NCI-H2196 (cell line): ENCODE data around the gene MYRIP.
"Not testable (repeated sequence)": the region's sequence is repeated elsewhere in the genome, so short reads cannot be mapped to it uniquely, and the experiment has no call there.

Experiments used
- DNase-seq: peaks from one replicate; lab custom pipeline; 2025; ENCODE audit not compliant: unreplicated experiment; lab: John Stamatoyannopoulos, UW

Gene MYRIP

DNA sequence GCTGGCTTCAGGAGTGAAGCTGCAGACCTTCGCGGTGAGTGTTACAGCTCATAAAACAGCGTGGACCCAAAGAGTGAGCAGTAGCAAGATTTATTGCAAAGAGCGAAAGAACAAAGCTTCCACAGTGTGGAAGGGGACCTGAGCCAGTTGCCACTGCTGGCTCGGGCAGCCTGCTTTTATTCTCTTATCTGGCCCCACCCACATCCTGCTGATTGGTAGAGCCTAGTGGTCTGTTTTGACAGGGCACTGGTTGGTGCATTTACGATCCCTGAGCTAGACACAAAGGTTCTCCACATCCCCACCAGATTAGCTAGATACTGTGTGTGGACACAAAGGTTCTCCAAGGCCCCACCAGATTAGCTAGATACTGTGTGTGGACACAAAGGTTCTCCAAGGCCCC lies 267.7 kb downstream of the MYRIP start:
- not testable (repeated sequence) for DNase-seq

DNA sequence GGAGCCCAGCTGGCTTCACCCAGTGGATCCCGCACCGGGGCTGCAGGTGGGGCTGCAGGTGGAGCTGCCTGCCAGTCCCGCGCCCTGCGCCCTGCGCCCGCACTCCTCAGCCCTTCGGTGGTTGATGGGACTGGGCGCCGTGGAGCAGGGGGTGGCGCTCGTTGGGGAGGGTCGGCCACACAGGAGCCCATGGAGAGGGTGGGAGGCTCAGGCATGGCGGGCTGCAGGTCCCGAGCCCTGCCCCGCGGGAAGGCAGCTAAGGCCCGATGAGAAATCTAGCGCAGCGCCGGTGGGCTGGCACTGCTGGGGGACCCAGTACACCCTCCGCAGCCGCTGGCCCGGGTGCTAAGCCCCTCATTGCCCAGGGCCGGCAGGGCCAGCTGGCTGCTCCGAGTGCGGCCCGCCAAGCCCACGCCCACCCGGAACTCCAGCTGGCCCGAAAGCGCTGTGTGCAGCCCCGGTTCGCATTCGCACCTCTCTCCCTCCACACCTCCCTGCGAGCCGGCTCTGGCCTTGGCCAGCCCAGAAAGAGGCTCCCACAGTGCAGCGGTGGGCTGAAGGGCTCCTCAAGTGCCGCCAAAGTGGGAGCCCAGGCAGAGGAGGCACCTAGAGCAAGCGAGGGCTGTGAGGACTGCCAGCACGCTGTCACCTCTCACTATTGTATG lies 268.6 kb downstream of the MYRIP start:
- DNase-seq = not testable (repeated sequence)

DNA sequence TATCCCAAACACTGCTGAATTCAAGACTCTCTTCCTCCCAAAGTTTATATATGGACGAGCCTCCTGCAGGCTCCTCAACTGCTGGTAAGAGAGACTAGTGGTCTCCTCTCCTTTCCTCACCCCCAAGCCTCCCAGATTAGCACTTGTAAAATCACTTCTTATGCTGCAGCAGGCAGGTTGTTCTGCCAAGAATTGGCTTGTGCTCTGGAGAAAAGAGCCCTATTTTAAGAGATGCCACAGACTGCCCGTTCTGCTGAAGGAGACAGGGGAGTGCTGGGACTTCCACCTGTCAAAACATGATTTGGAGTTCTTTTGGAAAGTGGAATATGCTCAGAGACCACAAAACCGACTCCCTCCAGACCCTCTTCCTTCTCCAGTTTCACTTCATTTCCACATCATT lies 269.2 kb downstream of the MYRIP start:
- no peak for DNase-seq

DNA sequence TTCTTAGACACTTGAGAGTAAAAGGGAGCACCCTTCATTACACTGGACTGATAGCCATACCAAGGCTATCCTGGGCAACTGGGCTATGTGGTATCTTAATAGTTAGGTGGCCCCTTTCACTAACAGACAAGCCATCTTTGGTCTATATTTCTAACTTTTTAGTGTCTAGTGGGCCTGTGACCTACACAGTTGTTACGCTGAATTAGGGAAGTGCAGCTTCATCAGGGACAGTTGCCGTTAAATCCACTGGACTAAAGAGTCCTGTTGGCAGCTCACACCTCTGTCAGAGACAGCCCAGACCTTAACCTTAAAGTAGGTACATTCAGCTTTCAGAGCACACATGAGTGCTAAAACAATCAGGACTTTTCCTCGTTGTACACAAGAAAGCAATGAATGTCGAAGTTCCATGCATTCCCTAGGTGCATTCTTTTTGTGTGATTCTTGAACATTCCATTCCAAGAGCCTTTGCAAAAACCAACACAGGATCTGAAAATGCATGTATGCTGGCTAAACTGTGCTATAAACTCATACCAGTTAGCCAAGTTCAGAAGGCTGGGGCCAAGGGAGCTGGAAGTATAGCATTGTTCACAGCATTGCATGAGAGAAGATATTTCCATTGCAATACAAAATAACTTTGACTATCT lies 269.9 kb downstream of the MYRIP start:
- DNase-seq = no peak

DNA sequence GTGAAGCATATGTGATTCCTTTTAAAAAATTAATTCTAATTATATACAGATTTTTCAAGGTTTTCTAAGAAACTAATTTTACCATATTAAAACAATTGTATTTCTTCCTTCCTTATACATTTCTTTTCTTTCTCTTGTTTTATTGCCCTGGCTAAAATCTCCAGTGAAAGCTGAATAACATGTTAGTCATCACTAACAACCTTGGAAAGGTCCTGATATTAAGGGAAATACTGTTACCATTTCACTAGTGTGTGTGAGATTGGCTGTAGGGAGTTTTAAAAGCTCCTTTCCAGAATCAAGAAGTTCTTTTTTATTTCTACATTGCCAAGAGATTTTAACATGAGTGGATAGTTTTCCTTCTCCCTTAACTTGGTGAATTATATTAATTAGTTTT lies 270.4 kb downstream of the MYRIP start:
- DNase-seq = no peak

DNA sequence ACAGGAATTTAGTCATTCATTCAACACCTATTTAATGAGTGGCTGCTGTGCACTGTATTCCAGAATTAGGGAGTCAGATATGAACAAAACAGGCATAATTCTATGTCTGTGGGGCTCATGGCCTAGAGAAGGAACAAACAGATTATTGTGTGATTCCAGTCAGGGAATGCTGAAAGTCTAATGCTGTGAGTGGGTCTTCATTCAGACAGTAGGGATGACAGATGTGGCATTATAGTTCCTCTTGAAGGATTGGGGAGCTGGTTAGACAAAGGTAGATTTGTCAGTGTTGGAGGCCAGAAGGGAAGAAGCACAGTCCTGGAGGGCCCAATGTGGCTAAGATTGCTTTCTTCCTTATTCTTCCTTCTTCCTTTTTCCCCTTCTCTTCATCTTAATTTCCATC lies 273.7 kb downstream of the MYRIP start:
- no peak for DNase-seq

DNA sequence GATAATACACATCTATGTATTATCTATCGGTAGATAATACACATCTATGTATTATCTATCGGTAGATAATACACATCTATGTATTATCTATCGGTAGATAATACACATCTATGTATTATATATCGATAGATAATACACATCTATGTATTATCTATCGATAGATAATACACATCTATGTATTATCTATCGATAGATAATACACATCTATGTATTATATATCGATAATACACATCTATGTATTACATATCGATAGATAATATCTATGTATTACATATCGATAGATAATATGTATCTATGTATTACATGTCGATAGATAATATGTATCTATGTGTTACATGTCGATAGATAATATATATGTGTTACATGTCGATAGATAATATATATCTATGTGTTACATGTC lies 275.0 kb downstream of the MYRIP start:
- not testable (repeated sequence) for DNase-seq

DNA sequence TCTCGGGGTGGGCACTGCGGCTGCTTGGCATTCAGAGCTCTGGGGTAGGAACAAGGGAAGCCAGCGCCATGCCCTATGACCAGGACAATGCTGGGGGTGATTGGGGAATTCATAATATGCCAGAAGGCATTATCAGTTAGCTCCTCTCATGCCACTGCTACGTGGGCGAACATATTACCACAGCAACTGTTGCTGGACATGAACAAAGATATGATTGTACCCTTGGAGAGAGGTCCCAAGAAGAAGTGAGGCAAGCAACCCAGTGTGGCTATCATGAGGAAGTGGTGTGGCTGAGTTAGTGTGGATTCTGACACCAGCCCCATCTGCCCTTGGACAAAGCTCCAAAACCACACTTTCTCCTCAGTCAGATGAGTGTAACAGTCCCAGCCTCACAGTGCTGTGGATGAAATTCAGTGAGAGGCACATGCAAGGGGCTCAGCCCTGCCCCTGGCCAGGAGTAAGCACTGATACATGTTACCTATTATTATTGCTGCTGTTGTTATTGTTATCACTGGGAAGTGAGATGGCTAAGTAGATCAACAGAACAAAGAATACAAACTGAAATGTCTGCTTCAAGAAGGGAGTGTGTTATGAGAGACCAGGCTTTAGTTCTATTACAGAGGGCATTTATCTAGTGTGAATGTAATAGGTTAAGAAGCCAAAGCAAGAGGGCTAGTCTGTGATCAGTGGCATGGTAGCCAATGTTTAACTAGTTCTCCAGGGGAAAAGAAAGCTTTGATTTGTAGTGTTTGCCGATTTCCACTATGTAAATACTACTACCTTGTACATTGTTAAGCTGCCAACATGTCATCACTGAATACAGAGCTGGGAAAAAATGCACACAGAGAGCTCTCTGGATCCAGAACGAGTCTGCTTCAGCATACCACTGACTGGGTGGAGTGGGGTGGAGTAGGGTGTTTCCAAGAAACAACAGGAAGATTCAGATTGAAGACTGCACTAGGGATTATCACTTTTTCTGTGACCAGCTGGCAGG lies 277.8 kb downstream of the MYRIP start:
- peak; percentile 47 for DNase-seq

DNA sequence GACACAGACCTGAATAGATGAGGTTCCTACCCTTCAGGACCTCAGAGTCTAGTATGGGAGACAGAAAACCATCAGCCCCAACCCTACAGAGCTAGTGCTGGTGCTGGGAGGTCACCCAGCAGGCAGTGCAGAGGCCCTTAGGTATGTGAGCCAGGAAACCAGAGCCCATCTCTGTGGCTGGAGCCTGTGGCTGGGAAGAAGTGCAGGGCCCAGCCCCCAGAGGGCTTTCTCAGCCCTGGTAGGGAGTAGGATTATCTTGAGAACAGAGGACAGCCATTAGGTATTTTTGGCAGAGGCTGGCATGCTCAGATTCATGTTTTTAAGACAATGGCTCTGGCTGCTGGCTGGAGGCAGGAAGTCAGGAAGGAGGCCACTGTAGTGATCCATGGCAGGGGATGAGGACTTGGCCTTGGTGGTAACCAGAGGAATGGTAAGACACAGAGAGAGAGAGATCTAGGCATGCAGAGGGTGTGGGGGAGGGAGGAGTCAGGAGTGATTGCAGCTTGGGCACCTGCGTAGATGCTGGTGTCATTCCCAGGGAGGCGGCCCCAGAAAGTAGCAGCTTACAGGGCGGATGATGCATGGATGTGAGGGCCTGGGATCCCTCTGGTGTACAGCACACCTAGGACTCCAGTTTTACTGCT lies 279.2 kb downstream of the MYRIP start:
- no peak for DNase-seq

DNA sequence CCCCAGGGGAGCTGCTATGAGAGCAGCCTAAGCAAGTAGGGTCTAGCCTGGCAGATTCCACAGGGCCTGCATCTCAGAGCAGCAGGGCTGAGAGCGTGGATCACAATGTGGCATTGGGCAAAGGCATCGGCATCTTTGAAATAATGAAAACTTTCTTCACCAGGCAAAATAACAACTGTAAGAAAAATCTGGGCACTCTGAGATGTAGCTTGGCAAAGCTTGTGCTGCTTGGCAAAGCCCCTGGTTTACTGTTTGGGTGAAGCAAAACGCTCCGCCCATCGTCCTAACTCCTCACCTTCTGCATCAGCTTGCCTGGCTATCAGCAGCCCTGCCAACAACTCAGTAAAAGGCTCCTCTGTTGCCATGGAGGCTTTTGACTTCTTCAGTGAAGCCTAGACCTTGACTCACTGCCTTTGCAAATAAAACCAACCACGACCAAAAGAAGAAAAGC lies 287.3 kb downstream of the MYRIP start:
- peak; percentile 49 for DNase-seq

DNA sequence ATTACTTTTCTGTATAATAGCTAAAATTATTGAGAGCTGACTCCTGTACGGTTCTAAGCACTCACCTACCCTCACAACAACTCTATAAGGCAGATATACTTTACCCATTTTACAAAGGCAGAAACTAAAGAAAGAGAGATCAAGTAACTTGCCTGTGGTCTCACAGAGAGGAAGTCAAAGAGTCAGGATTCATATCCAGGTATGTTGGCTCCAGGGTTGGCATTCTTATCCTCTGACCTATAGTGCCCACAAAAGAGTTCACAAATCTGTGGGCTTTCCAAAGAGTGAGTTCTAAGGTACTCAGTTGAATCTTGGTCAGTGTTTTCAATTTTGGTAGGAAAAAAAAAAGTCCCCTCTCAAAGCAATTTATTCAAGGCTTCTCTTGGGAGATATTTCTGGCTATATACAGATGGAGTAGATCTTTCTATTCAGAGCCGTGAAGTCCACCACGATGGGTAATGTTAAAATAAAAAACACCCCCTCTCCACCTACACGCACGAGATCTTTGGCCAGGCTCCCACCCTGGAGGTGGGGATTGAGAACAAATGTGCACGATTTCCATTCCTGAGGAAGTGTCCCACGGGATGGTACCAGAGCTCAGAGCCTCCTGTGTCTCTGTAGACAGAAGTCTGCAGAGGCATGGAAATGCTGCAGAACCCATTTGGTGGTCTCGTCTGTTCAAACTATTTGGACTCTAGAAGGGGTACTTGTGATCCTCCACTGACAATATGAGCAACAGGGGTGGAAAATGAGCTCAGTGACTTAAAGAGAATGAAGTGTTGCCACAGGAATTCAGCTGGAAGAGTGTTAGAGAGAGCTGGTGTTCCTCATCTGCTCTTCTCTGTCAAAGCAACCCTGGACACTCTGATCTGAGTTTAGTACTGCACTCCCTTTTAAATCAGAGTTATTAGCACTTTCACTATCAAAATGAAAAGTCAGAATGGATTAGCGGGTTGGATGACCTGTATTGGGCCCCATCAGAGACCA lies 288.0 kb downstream of the MYRIP start:
- DNase-seq = no peak

DNA sequence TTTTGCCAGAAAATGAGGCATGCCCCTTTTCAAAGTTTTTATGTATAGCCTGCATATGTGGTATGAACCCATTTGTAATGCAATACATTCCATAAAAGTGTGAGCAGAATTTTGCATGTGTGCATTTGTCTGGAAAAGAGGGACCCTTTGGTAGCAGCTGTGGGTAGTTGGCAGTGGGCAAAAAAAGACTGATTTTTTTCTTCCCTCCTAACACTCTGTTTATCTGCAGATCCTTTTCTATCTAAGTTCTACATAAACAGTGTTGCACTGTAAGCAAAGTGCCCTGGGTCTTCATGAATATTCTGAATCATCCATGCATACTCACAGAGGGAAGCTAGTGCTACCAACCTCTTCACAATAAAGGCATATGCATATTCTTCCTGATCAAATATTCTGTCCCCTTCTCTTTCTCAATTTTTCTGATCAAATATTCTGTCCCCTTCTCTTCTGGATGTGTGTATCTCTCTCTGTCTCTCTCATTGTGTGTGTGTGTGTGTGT lies 288.9 kb downstream of the MYRIP start:
- DNase-seq = no peak

DNA sequence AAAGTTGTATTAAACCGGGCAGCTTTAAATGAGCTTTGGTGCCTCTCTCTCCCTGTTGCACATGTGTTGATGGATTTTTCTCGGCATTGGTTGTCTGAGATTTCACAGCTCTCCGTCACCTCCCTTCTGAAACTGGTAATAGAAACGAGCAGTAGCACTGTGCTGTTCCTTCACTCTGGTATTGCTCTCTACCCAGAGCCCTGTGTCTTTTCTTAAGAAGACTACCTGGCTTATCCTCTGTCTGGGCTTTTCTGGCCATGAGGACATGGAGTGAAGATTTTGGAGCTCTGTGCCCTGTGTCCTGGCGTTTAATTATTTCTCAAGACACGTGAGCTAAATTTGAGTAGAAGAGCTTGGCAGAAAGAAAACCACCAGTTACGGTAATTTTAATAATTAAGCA lies 290.5 kb downstream of the MYRIP start:
- no peak for DNase-seq

DNA sequence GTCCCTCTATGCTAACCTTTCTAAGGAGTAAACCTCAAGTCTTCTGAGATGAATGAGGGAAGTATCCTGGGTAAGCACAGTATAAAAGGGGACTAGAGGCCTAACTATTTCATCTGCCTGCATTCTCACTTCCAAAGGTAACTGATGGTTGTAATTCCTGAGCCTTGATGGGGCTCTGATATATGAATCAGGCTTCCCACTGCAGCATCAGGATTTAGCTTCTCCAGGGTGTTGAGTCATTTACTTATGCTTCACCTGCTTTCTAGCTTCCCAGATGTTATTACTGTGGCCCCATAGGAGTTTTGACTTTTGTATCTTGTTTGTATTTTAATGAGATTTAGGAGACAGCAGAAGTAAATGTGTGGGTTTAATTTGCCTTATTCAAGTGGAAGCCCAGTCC lies 292.8 kb downstream of the MYRIP start:
- no peak for DNase-seq

DNA sequence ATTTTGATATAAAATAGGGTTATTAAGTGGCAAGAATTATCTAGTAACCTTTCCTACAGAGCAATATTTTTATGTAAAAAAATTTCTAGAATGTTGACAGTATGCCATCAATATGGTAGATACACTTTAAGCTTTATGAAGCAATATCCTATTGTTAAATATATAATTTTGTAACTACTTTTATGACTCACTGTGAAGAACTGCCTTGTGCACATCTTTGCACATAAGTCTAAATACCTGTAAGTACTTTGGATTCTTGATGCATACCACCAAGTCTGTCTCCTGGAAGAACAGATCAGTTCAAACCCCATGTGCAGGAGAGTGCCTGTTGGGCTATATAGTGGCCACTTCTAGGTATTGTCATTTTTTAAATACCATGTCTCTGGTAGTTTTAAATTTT lies 294.4 kb downstream of the MYRIP start:
- DNase-seq = no peak

DNA sequence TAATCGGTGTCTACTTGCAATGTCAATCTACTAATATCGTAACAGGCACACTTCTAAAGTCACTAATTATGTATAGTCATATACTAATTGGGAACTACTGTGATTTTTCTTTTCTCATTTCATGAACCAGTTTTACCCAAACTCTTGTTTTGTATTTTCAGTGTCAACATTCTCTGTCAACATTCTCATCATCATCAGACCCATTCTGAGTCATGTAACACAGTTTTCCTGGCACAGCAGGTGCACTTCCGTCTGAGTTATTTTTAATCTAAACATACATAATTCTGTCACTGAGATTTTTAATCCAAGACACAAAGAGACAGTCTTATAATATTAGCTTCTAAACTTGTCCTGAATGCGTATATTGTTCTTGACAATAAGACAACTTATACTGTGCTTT lies 295.0 kb downstream of the MYRIP start:
- DNase-seq = no peak

DNA sequence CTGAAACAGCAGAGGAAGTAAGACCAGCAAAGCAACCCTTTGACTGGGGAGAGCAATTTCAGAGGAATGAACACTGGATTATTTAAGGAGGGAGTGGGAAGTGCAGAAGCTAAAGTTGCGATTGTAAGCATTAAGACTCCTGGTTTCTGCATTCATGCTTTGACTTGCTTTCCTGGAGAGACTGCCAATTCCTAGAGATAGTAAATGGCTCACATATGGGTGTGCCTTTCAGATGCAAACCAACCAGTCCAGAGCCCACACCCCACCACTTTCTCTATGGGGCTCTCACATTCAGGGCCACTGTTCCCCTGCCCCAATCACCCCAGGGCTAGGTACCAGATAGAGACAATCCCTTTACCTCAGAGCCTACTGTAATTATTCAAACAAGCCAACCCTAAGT lies 299.2 kb downstream of the MYRIP start:
- no peak for DNase-seq

DNA sequence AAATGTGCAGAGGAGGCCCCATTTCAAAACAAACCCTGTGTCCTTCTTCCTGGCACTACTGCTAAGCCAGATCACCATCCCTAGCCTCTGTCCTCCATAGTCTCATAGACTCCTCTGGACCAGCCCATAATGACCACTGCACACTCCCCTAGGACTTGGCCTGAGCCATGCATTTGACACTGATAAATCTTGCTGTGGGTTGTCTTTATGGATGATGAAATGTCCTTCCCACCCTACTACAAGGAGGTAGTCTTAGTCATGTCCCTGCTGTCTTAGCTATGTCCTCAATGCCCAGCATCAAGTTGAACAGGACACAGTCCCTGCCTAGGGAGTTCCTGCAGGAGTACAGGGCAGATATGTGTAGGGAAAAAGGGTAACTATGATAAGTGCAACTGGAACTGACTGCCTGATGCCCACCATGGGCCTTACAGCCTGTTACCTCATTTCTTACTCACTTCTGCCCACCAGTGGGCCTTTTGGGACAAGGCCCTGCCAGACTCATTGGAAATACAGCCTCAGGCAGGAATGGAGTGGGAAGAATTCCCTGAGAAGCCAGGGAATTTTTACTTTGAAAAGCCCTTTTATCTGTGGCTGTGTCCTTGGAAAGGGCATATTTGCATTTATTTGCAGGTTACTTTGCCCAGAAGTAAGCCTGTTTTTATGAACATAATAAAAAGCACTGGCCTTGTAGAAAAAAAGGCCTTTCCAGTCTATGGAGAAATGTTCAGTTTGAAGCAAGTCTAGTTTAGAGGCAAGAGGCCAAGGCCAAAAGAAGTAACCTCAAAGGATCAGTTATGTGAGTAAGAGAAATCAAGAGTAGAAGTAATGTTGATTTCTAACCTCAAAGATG lies 300.5 kb downstream of the MYRIP start:
- DNase-seq = no peak
